ENCODE data around the gene PRPF31. TPM values are rescaled to one million over a fixed set of nuclear protein-coding genes. Genes with fewer than 3 reads are reported as not detected.
A peak's percentile ranks its signal among the peaks of the same experiment; 100 is the strongest.
"Not testable (repeated sequence)": the region's sequence is repeated elsewhere in the genome, so short reads cannot be mapped to it uniquely, and the experiment has no call there.

PRPF31 gene
- polyA plus RNA-seq, 4 donors = 64.7 to 81.6 (median 67.2) TPM

DNA sequence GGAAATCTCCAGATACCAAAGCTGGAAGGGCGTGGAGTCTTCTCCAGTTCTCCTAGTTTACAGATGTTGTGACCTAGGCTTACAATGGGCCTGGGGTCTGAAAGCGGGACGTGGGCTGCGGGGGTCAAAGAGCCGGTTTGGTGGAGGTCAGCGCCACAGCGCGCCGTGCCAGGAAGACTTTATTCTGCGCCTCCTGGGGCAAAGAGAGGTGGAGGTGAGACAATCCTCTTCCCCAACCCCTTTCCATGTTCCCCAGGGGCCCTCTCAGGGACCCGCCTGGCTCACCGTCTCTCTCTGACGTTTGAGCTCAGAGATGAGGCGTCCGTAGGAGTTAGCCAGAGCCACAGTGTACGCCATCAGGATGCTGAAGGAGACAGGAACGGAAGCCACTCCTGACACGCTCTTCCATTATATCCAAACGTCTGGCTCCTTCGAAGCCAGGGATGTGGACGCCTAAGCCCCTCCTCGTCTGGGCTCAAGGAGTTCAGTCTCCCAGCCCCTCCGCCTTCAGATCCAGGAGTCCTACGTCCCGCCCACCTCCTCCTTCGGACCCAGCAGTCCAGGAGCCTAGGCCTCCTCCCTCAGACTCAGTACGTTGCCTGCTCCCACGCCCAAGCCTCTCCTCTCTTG lies 44.7 kb downstream of the PRPF31 start:
- no peak for DNase-seq (ENCODE audit: low read depth in 4 of 4, low spot score in 3 of 4)

DNA sequence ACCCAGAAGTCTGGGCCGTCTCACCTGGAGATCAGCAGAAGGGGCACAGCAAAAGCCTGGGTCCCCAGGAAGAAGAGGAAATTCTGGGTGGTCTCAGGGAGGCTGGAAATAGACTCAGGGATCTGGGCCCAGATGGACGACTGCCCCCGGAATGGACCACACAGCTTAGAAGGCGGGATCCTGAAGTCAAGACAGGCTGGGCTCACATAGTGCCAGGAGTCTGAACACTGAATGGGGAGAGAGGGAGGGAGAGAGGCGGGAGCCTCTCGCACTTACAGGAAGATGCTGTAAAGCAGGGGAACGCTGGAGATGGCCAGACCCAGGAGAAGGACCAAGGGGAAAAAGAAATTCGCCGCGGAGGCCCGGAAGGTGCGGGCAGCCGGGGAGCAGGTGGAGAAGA lies 45.3 kb downstream of the PRPF31 start:
- DNase-seq (ENCODE audit: low read depth in 4 of 4, low spot score in 3 of 4) = no peak

DNA sequence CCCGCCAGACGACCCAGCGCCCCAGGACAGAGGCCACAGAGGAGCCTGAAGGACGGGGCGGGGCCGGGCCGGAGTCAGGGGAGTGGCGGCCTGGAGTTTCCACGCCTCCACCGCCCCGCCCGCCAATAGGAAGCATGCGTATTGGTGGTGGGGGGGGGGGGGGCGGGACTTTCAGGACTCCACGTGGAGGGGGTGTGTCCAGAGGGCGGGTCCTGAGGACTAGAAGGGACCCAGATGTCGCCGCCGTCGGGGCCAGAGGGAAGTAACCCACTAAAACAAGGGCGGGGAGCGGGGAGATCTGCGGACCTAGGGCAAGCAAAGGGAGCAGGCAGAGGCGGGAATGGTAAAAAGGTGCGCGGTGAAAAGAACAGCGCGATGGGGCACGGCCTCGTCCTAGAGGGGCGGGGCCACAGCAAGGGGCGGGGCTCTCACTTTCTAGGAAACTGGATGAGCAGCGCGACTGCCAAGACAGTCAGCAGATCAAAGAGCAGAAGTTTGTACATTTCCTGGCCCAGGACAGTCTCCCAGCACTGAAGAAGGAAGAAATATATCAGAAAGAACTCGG lies 46.8 kb downstream of the PRPF31 start:
- DNase-seq (ENCODE audit: low read depth in 4 of 4, low spot score in 3 of 4) = peak in 1 of 4 donors; percentile 60

DNA sequence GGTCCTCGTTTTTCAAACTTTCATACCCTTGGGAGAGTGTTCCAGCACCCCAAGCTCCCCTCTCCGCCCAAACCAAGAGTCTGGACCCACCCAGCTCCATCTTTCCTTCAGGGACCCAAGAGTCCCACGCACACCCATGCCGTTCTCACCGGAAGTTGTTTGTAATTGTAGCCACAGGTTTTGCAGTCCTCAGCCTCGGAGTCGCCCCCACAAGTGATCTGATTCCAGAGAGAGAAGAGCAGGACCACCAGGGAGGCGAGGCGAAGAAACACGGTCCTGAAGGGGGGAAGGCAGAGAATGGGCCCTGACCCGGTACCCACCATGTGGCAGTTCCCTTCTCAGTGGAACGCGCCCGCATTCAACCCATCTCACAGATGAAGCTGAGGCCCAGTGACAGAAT lies 47.3 kb downstream of the PRPF31 start:
- DNase-seq (ENCODE audit: low read depth in 4 of 4, low spot score in 3 of 4) = no peak

DNA sequence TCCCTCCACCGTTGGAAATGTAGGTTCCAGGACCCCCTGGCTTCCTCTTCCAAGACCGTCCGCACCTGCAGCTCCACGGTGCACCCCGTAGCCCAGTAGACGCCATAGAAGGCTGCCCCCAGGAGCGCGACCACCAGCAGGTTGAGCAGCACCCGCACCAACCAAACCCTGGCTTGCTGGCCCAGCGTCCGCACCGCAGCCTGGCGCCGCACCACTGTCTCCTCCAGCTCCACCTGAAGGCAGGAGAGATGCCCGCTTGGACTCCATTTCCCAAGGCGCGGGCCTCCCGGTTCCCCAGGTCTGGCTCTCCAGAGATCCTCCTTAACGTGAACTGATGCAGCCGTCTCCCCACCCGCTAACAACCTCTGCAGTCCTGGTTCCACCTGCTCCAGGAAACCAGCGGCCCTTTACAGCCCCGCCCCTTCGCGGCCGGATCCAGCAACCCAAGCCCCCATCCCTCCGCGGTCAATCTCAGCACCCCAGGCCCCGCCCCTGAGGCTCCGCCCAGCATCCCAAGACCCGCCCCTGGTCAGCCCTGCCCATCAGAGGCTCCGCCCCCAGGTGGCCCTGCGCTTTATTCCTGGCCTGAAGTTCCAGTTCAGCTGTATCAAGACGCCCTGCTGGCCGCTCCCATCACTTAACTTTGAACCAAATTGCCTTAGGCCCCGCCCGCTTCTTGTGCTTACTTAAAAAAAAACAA lies 49.0 kb downstream of the PRPF31 start:
- DNase-seq (ENCODE audit: low read depth in 4 of 4, low spot score in 3 of 4) = no peak

DNA sequence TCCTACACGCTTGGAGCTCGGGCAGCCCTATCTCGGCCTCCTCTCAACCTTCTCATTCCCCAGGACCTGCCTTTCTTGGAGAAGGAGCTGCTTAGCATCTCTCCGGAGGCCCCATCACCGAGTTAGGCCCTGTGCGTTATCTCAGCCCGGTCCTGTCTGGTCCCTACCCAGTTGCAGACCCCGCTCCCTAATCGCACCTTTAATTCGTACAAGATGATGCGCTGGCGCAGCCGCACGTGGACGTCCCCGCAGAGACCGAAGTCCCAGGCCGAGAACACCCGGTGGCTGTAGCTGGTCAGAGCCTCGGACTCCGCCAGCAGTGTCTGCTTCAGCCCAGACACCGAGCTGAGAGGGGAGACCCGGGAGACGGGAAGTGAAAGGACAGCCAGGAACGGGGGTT lies 49.7 kb downstream of the PRPF31 start:
- no peak for DNase-seq (ENCODE audit: low read depth in 4 of 4, low spot score in 3 of 4)

DNA sequence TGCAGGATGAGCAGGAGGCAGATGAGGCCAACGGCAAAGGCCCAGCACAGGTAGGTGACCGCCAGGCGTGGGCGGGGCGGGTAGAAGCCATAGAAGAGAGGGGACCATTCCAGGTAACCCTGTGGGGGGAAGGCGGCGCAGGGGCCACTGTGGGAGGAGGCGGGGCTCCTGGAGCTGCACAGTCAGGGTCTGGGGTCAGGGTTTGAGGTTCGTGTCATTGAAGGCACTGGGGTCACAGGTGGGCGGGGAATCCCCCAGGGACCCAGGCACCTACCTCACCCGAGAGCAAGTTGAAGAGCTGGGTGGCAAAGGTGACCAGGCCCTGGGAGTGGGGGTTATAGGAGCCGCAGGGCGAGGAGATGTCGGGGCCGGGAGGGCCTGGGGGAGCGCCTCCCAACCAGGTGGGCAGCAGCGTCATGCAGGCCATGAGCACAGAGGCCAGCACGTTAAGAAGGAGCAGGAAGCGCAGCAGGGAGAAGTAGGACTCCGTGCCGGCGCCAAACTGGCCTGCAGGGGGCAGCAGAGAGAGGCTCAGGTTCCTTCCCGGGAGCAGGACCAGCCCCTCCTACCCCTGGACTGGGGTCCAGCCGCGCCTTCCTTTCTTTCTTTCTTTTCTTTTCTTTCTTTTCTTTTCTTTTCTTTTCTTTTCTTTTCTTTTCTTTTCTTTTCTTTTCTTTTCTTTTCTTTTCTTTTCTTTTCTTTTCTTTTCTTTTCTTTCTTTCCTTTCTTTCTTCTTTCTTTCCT lies 52.8 kb downstream of the PRPF31 start:
- peak; percentile 71 to 86 (median 82) for DNase-seq (ENCODE audit: low read depth in 4 of 4, low spot score in 3 of 4)

DNA sequence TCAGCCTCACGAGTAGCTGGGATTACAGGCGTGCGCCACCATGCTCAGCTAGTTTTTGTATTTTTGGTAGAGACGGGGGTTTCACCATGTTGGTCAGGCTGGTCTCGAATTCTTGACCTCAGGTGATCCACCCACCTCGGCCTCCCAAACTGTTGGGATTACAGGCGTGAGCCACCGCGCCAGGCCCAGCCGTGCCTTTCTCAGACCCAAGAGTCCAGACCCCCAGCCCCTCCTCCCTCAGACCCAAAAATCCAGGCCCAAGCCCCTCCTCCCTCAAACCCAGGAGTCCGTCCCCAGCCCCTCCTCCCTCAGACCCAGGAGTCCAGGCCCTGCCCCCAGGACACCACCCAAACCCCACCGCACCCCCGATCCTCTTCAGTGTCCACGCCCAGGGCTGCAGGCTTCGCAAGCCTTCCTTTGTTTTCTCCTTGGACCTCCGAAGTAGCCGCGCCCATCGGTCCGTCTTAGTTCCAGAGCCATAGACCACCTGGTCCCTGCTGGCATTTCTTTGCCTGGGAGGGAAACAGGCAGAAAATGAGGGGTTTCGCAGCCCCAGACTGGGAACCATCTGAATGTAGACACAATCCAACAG lies 53.7 kb downstream of the PRPF31 start:
- DNase-seq (ENCODE audit: low read depth in 4 of 4, low spot score in 3 of 4) = no peak

DNA sequence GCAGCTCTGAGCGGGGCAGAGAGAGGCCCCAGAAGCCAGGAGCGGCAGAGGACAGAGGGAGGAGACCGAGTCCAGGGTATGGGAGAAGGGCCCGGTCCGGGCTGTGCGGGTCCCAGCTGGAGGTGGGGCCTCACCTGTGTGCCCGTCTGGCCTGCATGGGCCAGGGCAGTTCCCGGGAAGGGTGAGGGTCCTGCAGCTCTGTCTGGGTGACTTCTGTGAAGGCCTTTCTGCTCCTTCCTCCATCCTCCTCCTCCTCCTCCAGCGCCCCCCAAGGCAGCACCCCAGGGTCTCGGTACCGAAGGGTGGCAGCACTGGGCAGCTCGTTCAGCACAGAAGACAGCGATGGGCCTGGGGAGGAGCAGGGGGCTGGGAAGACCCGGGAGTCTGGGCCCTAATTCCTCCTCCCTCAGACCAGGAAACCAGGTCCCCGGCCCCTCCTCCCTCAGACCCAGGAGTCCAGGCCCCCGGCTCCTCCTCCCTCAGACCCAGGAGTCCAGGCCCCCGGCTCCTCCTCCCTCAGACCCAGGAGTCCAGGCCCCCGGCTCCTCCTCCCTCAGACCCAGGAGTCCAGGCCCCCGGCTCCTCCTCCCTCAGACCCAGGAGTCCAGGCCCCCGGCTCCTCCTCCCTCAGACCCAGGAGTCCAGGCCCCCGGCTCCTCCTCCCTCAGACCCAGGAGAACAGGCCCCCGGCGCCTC lies 56.3 kb downstream of the PRPF31 start:
- not testable (repeated sequence) for DNase-seq (ENCODE audit: low read depth in 4 of 4, low spot score in 3 of 4)

DNA sequence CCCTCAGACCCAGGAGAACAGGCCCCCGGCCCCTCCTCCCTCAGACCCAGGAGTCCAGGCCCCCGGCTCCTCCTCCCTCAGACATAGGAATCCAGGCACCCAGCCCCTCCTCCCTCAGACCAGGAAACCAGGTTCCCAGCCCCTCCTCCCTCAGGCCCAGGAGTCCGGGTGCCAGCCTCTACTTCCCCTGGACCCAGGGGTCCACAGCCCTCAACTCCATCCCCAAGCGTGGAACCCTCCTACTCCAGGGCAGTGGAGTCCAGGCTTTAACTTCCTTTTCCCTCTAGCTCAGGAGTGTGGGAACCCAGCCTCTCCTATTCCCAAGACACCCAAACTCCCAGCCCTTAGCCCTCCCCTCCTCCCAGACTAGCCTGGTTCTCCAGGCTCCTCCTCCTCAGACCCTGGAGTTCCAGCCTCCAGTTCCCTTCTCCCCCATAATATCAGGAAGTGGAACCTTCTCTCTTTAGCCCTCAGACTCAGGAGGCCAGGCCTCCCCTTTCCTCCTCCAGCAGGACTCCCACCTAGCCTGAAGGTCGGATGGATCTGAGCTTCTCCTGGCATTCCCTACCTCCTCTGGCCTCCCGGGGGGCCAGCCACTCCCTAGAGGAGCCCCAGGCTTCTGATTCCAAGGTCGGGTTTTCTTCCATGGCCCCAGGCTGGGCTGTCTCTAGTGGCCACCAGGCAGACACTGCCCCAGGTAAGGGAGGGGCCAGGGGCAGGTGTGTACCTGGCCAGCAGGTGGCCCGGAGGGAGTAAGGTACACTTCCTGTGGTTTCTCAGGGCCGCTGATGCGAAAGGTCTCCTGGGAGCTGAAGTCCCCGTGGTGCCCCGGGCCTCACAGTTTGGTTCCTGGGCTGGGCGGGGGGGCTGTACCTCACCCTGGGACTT lies 57.2 kb downstream of the PRPF31 start, which contains the start of gene TMC4:
Gene TMC4, minus strand, starts transcription at position 690 of the 888 bp plus-strand sequence. Its CDS starts 43 bp downstream, at position 647.
- DNase-seq (ENCODE audit: low read depth in 4 of 4, low spot score in 3 of 4) = no peak

DNA sequence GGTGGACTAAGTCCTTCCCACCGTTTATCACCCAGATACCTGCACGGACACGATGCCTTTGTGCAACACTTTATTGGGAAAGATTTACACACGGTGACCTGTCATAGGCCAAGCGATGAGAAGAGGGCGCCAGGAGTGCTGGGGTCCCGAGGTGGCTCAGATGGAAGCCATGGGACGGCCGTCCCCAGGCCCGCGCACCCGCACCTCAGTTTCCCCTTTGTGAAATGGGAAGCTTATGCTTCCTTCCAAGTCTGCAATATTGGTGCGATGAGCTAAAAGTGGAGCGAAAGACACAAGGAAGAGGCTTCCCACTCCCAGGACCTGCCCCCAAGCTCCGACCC lies 57.8 kb downstream of the PRPF31 start:
- no peak for DNase-seq (ENCODE audit: low read depth in 4 of 4, low spot score in 3 of 4)

DNA sequence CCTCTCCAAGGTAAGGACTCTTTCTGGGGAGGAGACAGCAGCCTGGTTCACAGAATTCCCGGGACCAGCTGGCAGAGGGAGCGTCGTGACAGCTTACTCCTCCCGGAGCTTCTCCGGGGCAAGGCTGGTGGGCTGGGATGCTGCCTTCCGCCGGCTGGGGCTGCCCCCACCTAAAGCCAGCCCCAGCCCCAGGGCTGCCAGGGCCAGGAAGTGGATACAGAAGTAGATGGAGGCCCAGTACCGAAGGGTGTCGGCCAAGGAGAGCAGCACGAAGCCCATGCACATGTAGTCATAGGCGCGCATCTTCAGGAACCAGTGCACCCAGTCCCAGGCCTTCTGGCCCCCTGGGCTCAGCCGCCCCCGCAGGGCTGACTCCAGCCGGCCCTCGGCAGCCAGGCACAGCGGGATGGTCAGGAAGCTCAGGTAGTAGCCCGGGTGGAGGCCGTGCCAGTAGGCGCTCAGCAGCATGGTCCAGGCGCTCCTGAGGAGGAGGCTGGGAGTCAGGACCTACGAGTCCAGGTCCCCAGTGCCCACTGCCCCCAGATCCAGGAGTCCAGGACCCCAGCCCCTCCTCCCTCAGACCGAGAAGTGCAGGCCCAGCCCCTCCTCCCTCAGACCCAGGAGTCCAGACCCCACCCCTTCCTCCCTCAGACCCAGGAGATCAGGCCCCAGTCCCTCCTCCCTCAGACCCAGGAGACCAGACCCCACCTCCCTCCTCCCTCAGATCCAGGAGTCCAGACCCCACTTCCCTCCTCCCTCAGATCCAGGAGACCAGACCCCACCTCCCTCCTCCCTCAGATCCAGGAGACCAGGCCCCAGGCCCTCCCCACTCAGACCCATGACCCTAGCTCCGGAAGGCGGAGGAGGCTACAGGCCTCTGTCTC lies 58.6 kb downstream of the PRPF31 start:
- DNase-seq (ENCODE audit: low read depth in 4 of 4, low spot score in 3 of 4) = no peak

DNA sequence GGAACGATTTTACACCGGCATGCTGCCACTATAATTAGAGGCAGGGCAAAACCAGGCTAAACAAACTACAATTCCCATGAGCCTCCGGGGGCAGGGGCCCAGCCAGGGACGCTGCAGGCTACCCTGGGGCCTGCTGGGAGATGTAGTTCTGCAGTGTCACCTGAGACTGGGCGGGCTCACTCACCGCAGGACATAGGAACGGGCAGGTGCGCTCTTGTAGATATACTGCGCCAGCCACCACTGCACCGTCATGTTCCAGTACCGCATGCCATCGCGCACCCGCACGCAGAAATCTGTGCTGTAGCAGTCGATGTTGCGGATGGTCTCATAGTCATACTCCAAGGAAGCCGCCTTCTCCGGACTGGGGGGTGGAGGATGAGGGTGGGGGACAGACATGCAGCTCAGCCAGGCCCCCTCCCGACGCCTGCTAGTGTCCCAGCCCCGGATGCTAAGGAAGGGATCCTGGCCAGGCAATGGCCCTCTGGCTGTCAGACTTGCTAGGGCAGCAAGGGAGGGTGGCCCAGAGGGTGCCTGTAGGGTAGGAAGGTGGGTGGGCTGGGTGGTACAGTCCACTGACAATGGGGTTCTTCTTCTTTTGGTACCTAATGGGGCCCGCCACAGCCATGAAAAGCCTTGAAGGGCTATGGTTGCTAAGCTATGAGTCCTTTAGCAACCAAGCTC lies 63.2 kb downstream of the PRPF31 start:
- no peak for DNase-seq (ENCODE audit: low read depth in 4 of 4, low spot score in 3 of 4)

DNA sequence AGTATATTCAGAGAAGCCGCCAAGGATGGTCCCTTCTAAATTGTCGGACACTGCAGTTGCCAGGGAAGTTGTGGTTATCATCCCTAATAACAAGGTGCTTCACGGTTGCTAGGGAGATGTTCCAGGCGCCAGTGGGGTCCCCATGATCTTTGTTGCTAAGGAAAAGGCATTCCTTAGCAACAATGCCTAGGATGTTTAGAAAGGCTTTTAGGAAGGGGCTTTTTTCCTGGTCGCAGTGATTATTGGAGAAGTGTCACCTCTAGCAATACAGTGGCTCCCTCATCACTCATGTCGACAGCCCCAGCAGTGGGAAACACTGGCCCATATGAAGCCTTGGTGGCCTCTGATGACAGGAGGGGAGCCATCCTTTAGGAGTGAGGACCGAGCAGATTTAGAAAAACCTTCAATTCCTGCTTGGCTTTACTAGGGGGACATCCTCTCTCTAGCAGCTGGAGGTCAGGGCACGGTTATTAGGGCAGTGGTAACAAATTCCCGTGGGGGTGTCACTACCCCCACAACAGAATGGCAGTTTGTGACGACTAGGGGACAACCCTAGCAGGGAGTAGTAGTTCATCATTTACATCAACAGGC lies 63.8 kb downstream of the PRPF31 start:
- no peak for DNase-seq (ENCODE audit: low read depth in 4 of 4, low spot score in 3 of 4)

DNA sequence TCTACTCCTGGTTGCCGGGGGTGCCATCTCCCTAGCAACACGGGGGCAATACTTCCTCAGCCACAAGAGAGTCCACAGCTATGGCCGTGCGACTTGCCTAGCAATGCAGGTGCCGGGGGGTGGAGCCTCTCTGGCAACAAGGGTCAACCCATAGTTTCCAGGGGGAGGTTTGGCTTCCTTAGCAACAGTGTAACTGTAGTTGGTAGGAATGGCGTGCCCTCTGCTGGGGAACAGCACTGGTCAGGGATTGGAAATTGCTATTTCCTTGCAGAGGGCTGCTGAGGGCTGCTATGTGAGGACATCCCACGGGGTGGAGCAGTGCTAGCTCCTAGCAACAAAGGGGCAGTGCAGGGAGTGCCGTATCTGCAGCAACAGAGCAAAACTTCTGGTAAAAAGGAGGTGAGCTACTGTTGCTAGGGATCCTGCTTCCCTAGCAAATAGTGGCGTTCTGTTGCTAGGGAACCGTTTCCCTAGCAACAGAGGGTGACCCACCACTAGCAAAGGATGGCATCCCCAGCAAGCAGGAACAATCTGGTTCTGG lies 64.4 kb downstream of the PRPF31 start:
- DNase-seq (ENCODE audit: low read depth in 4 of 4, low spot score in 3 of 4) = peak in 2 of 4 donors; percentile 68 to 74

DNA sequence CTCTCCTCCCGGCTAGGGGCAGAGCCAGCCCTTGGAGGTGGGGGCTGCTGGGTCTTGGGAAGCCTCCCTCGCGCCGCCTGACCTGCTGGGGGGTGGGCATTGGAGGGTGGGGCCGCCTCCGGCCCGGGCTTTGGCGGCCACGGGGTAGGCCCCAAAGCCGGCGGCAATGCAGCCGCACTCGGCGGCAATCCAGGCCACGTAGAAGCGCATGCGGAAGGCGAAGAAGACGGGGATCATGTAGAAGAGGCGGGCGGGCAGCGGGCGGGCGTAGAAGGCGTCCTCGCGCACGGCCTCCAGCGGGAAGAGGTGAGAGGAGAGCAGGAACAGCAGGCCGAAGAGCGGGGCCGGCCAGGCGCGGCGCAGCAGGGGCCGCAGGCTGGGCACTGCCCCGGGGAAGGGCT lies 65.1 kb downstream of the PRPF31 start:
- no peak for DNase-seq (ENCODE audit: low read depth in 4 of 4, low spot score in 3 of 4)
